Caco-2 (cell line): Measurements from ENCODE around the gene PIM3. TPM values are rescaled to one million over a fixed set of nuclear protein-coding genes. Genes with fewer than 3 reads are reported as not detected.

Experiments
- BruUV-seq: library from RNA; stranded (reverse); fragments of 400-500 nt; replicated peaks from 2 replicates; lab custom pipeline; 2021; lab: Mats Ljungman, UMichigan
- CTCF ChIA-PET: fragments of 300-600 bp; sonication (Branson Sonifier 250); formaldehyde crosslinking; loops from one replicate; lab custom pipeline; 2022; ENCODE audit warnings: antibody characterized with exemption; lab: Charles Lee
- POLR2A ChIA-PET: fragments of 300-600 bp; sonication (Branson Sonifier 250); formaldehyde crosslinking; loops from one replicate; lab custom pipeline; 2022; ENCODE audit warnings: antibody characterized with exemption; lab: Charles Lee
- DNase-seq, 2 experiments: peaks; one replicate each; pipeline versions ENCODE4 v3.0.0 to v3.0.0-alpha.2; 2020 to 2022
- H3K27me3 ChIP-seq: replicated peaks from 2 replicates; pipeline ENCODE4 v1.6.0; 2011; ENCODE audit warnings: low read length; ENCODE audit not compliant: control insufficient read depth, insufficient read depth
- H3K36me3 ChIP-seq: 2 replicates; pipeline ENCODE4 v1.5.1; 2011; ENCODE audit warnings: low read length; ENCODE audit not compliant: control insufficient read depth, insufficient read depth
- H3K4me1 ChIP-seq: fragments of 250-450 bp; sonication (Bioruptor Pico); 2 replicates; pipeline ENCODE4 v1.5.1; 2020; ENCODE audit warnings: mild to moderate bottlenecking
- H3K4me3 ChIP-seq: 2 replicates; pipeline ENCODE4 v1.5.1; 2011; ENCODE audit warnings: low read depth, mild to moderate bottlenecking, control low read depth, low read length
- H3K9me3 ChIP-seq: fragments of 250-450 bp; sonication (Bioruptor Pico); 2 replicates; pipeline ENCODE4 v1.5.1; 2020; ENCODE audit warnings: mild to moderate bottlenecking, moderate library complexity
- H3K27ac Mint-ChIP-seq: one replicate; pipeline ENCODE4 v1.8.0; 2022; ENCODE audit warnings: mixed read lengths; ENCODE audit not compliant: unreplicated experiment
- H3K27me3 Mint-ChIP-seq: one replicate; pipeline ENCODE4 v1.8.0; 2022; ENCODE audit warnings: mixed read lengths; ENCODE audit not compliant: insufficient read depth, unreplicated experiment
- H3K36me3 Mint-ChIP-seq: one replicate; pipeline ENCODE4 v1.8.0; 2022; ENCODE audit warnings: mild to moderate bottlenecking, mixed read lengths; ENCODE audit not compliant: insufficient read depth, unreplicated experiment
- H3K4me1 Mint-ChIP-seq: one replicate; pipeline ENCODE4 v1.8.0; 2022; ENCODE audit warnings: low read depth, mixed read lengths; ENCODE audit not compliant: unreplicated experiment
- H3K4me3 Mint-ChIP-seq: one replicate; pipeline ENCODE4 v1.8.0; 2022; ENCODE audit warnings: mild to moderate bottlenecking, moderate library complexity, mixed read lengths; ENCODE audit not compliant: unreplicated experiment
- H3K9me3 Mint-ChIP-seq: one replicate; pipeline ENCODE4 v1.8.0; 2022; ENCODE audit warnings: mixed read lengths; ENCODE audit not compliant: unreplicated experiment
- intact Hi-C: fragments of 100-400 bp; cut with micrococcal nuclease; formaldehyde crosslinking; loops from one replicate; pipeline ENCODE4 v1.10.0; 2022; ENCODE audit not compliant: unreplicated experiment
- total RNA-seq: library from RNA; stranded (reverse); gene quantifications from 2 replicates; pipeline ENCODE4 v1.2.3, GENCODE V29; 2022
- TF ChIP-seq, protein P1 (sequence below), 2 experiments: fragments of 200-600 bp in 1 of 2; IDR thresholded peaks; 1 replicate in 1 of 2; 2 replicates in 1 of 2; pipeline versions ENCODE4 v1.5.1 to v1.8.0; 2011 to 2022; ENCODE audit warnings: antibody characterized with exemption in 1 of 2, control low read depth in 1 of 2, inconsistent platforms in 1 of 2, low read depth in 1 of 2, low read length in 1 of 2, mild to moderate bottlenecking in 1 of 2, moderate library complexity in 1 of 2; ENCODE audit not compliant: insufficient read depth in 1 of 2, severe bottlenecking in 1 of 2, unreplicated experiment in 1 of 2

PIM3 gene
- total RNA-seq, 1 experiment from 2014 or later: 39.6 TPM

- intact Hi-C loops: no loop called here
- Histone ChIP-seq H3K4me1 (peaks cover 43% of the 10 kb centered on the region), H3K36me3 (no peaks in the 10 kb centered on the region), H3K27me3 (no peaks in the 10 kb centered on the region), H3K4me3 (no peak overlapping the region), H3K9me3 (no peaks in the 10 kb centered on the region)
- no peak for DNase-seq
- BruUV-seq: no TSS peak
- POLR2A ChIA-PET: no interaction called here
- H3K4me3 Mint-ChIP-seq: no peak overlapping the region
- TF ChIP-seq, protein P1, sequence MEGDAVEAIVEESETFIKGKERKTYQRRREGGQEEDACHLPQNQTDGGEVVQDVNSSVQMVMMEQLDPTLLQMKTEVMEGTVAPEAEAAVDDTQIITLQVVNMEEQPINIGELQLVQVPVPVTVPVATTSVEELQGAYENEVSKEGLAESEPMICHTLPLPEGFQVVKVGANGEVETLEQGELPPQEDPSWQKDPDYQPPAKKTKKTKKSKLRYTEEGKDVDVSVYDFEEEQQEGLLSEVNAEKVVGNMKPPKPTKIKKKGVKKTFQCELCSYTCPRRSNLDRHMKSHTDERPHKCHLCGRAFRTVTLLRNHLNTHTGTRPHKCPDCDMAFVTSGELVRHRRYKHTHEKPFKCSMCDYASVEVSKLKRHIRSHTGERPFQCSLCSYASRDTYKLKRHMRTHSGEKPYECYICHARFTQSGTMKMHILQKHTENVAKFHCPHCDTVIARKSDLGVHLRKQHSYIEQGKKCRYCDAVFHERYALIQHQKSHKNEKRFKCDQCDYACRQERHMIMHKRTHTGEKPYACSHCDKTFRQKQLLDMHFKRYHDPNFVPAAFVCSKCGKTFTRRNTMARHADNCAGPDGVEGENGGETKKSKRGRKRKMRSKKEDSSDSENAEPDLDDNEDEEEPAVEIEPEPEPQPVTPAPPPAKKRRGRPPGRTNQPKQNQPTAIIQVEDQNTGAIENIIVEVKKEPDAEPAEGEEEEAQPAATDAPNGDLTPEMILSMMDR (IDR thresholded peaks at IDR 0.05; ENCODE audit: insufficient read depth in 1 of 2, low read depth in 1 of 2, low read length in 1 of 2, severe bottlenecking in 1 of 2, unreplicated experiment in 1 of 2): no peak
- peaks cover 42% of the 10 kb centered on the region for H3K36me3 Mint-ChIP-seq
- no peaks in the 10 kb centered on the region for H3K9me3 Mint-ChIP-seq
- H3K27me3 Mint-ChIP-seq: no peaks in the 10 kb centered on the region
- no peaks in the 10 kb centered on the region for H3K4me1 Mint-ChIP-seq
- peak overlapping the region; percentile 51 for H3K27ac Mint-ChIP-seq
- CTCF ChIA-PET: interaction anchor here (1.9 kb wide), 1 partner anchor 62 kb away, joined by 6 read pairs; no protein-coding TSS in a partner anchor
Observed at GRCh38 chr22:49968313-49968830, 7.8 kb downstream of the PIM3 start.

DNA sequence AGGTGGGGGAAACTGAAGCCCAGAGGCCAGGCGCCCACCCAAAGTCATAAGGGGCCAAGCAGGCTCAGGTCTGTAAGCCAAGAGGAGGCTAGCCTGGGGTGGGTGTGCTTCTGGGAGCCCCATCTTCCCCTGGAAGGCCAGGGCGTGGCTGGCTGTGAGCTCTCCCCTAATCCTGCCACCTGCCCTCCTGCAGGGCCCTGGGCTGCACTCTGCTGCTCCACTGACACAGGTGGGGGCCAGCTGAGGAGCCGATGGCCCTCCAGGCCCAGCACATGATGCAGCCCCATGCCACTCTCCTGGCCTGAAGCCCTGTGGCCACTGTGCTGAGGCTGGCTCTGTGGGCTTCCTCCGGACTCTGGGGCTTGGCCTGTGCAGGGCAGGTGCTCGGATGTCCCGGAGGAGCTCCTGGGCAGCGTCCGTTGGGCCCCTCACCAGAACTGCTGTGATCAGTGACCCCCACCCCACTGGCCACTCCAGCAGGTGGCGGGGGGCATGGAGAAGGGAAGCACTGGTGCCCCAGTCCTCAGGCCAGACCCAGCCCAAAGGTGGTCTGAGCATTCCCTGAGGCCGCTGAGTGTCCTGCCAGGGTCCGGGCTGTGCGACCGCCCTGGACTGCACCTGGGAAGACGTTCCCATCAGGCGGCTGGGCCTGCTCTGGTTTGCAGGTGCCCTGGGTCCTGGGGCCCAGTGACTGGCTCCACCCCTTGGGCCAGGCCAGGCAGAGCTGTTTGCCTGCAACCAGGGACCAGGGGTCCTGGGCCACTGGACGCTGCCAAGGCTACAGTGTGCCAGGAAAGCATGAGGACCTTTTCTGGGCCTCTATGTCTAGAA, 8.5 kb downstream of the PIM3 start:
- Histone ChIP-seq H3K27me3 (no peaks in the 10 kb centered on the region), H3K4me1 (peaks cover 41% of the 10 kb centered on the region), H3K9me3 (no peaks in the 10 kb centered on the region), H3K36me3 (no peaks in the 10 kb centered on the region), H3K4me3 (no peak overlapping the region)
- TF ChIP-seq, protein P1 (IDR thresholded peaks at IDR 0.05; ENCODE audit: insufficient read depth in 1 of 2, low read depth in 1 of 2, low read length in 1 of 2, severe bottlenecking in 1 of 2, unreplicated experiment in 1 of 2): no peak
- Mint-ChIP-seq H3K27ac (no peak overlapping the region), H3K4me1 (no peaks in the 10 kb centered on the region), H3K27me3 (no peaks in the 10 kb centered on the region), H3K4me3 (no peak overlapping the region), H3K9me3 (no peaks in the 10 kb centered on the region), H3K36me3 (peaks cover 35% of the 10 kb centered on the region)
- no TSS peak for BruUV-seq
- ChIA-PET POLR2A (no interaction called here), CTCF (no interaction called here)
- intact Hi-C loops: no loop called here
- DNase-seq: peak in 1 of 2 experiments; percentile 32

DNA sequence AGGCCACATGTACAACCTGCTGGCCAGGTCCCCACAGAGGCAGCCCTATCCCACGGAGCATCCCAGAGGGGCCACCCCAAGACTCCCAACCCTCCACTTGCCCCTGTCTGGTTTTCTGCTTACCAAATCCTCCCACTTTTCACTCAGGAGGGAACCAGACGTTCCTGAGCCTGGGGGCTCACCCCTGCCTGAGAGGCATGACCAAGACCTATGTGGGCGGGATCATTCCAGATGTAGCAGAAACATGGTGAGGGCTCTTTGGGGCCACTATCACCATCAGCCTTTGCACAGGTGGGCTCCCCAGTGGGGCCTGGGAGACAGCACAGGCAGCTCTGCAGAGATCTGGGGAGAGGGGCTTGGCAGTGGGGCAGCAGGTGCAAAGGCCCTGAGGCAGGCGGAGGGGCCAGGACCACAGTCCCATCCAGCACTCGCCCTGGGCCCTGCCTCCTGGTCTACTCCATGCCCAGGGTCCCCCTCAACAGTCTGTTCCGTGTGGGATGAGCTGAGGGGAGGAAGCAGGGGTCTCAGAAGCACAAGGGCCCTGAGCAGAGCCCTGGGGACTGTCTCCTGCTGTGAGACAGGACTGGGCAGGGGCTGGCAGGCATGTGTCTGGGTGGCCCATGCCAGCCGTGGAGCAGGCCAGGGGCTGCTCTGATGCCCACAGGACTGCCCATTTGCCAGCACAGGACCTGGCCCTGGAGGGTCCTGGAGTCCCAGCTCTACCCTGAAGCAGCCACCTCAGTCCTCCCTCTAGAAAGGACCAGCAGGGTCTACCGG, 9.4 kb downstream of the PIM3 start:
- TF ChIP-seq, protein P1 (IDR thresholded peaks at IDR 0.05; ENCODE audit: insufficient read depth in 1 of 2, low read depth in 1 of 2, low read length in 1 of 2, severe bottlenecking in 1 of 2, unreplicated experiment in 1 of 2): no peak
- BruUV-seq: no TSS peak
- H3K36me3 ChIP-seq: no peaks in the 10 kb centered on the region
- no peaks in the 10 kb centered on the region for H3K9me3 Mint-ChIP-seq
- H3K4me3 ChIP-seq: peak overlapping the region; percentile 59; the same call in 1 of the 2 replicates
- H3K27me3 ChIP-seq: no peaks in the 10 kb centered on the region
- peaks cover 26% of the 10 kb centered on the region for H3K36me3 Mint-ChIP-seq
- H3K4me1 Mint-ChIP-seq: no peaks in the 10 kb centered on the region
- H3K4me3 Mint-ChIP-seq: no peak overlapping the region
- H3K9me3 ChIP-seq: no peaks in the 10 kb centered on the region
- no peak for DNase-seq
- ChIA-PET POLR2A (interaction anchor here (1.4 to 2.3 kb wide), 2 partner anchors 18 to 39 kb away, joined by 4 to 20 read pairs; no protein-coding TSS in a partner anchor), CTCF (no interaction called here)
- H3K27ac Mint-ChIP-seq: peak overlapping the region; percentile 86
- intact Hi-C loops: no loop called here
- H3K27me3 Mint-ChIP-seq: no peaks in the 10 kb centered on the region
- H3K4me1 ChIP-seq: peaks cover 36% of the 10 kb centered on the region
